GM23338 (cell line): ENCODE measurements around the gene TMEM151B. TPM values are rescaled to one million over a fixed set of nuclear protein-coding genes. Genes with fewer than 3 reads are reported as not detected.

Experiments used
- ATAC-seq: fragments of 200-7000 bp; cut with Tn5 transposase; 3 replicates; pipeline ENCODE4 v1.9.1; 2020
- DNase-seq: peaks from one replicate; pipeline ENCODE4 v3.0.0-alpha.2; 2015; ENCODE audit warnings: low spot score
- H2AFZ ChIP-seq: fragments of 200-600 bp; sonication (generic); 2 replicates; pipeline ENCODE4 v1.8.0; 2016; ENCODE audit warnings: antibody characterized with exemption, mild to moderate bottlenecking, moderate library complexity
- H3F3A ChIP-seq: fragments of 200-600 bp; sonication (generic); replicated peaks from 2 replicates; pipeline ENCODE4 v1.8.0; 2017; ENCODE audit warnings: antibody characterized with exemption, mixed run types, low read depth
- H3K27ac ChIP-seq: fragments of 200-600 bp; sonication (generic); 2 replicates; pipeline ENCODE4 v1.6.1; 2016; ENCODE audit warnings: low read depth
- H3K27me3 ChIP-seq: fragments of 200-600 bp; sonication (generic); 2 replicates; pipeline ENCODE4 v1.8.0; 2016; ENCODE audit warnings: mild to moderate bottlenecking, mixed run types, moderate library complexity; ENCODE audit not compliant: insufficient read depth
- H3K36me3 ChIP-seq: fragments of 200-600 bp; sonication (generic); 2 replicates; pipeline ENCODE4 v1.8.0; 2016; ENCODE audit warnings: mild to moderate bottlenecking; ENCODE audit not compliant: insufficient read depth
- H3K4me1 ChIP-seq: fragments of 200-600 bp; sonication (generic); 2 replicates; pipeline ENCODE4 v1.8.0; 2016; ENCODE audit warnings: mild to moderate bottlenecking, moderate library complexity; ENCODE audit not compliant: insufficient read depth
- H3K4me2 ChIP-seq: fragments of 200-600 bp; sonication (generic); 2 replicates; pipeline ENCODE4 v1.7.1; 2017; ENCODE audit warnings: mixed run types
- H3K4me3 ChIP-seq: fragments of 200-600 bp; sonication (generic); 2 replicates; pipeline ENCODE4 v1.6.1; 2016; ENCODE audit warnings: mixed run types
- H3K79me2 ChIP-seq: fragments of 200-600 bp; sonication (generic); replicated peaks from 2 replicates; pipeline ENCODE4 v1.8.0; 2017; ENCODE audit warnings: mild to moderate bottlenecking; ENCODE audit not compliant: insufficient read depth
- H3K9me2 ChIP-seq: fragments of 200-600 bp; sonication (generic); 2 replicates; pipeline ENCODE4 v1.8.0; 2017; ENCODE audit not compliant: insufficient read depth
- H4K20me1 ChIP-seq: fragments of 200-600 bp; sonication (generic); replicated peaks from 2 replicates; pipeline ENCODE4 v1.8.0; 2017; ENCODE audit warnings: mild to moderate bottlenecking; ENCODE audit not compliant: insufficient read depth
- H3K27ac Mint-ChIP-seq: 2 replicates; pipeline ENCODE4 v1.8.0; 2020; ENCODE audit warnings: inconsistent platforms, mild to moderate bottlenecking, moderate library complexity, mixed read lengths
- H3K27me3 Mint-ChIP-seq: 3 replicates; pipeline ENCODE4 v1.8.0; 2022; ENCODE audit warnings: low read depth, mild to moderate bottlenecking, moderate library complexity, mixed read lengths, inconsistent platforms; ENCODE audit not compliant: insufficient read depth, poor library complexity
- H3K36me3 Mint-ChIP-seq: 3 replicates; pipeline ENCODE4 v1.8.0; 2021; ENCODE audit warnings: low read depth, mild to moderate bottlenecking, inconsistent platforms, moderate library complexity, mixed read lengths
- H3K4me1 Mint-ChIP-seq: 3 replicates; pipeline ENCODE4 v1.8.0; 2020; ENCODE audit warnings: mild to moderate bottlenecking, inconsistent platforms, mixed read lengths
- H3K4me3 Mint-ChIP-seq: 3 replicates; pipeline ENCODE4 v1.8.0; 2021; ENCODE audit warnings: moderate library complexity, mild to moderate bottlenecking, inconsistent platforms, mixed read lengths
- H3K9me3 Mint-ChIP-seq: 3 replicates; pipeline ENCODE4 v1.8.0; 2020; ENCODE audit warnings: moderate library complexity, mild to moderate bottlenecking, inconsistent platforms, mixed read lengths
- CREB1 ChIP-seq: fragments of 250-450 bp; sonication (Bioruptor Pico); IDR thresholded peaks from 2 replicates; pipeline ENCODE4 v1.5.0; 2020; ENCODE audit warnings: low read depth, mild to moderate bottlenecking, moderate library complexity
- EZH2 ChIP-seq: fragments of 200-600 bp; sonication (generic); IDR thresholded peaks from one replicate; pipeline ENCODE4 v1.8.0; 2017; ENCODE audit warnings: antibody characterized with exemption, mild to moderate bottlenecking, low read depth; ENCODE audit not compliant: unreplicated experiment
- JUNB ChIP-seq: IDR thresholded peaks from one replicate; pipeline ENCODE4 v1.6.1; 2016; ENCODE audit warnings: antibody characterized with exemption; ENCODE audit not compliant: unreplicated experiment
- POLR2AphosphoS5 ChIP-seq: IDR thresholded peaks from 2 replicates; pipeline ENCODE4 v1.6.1; 2016; ENCODE audit warnings: antibody characterized with exemption, low read depth
- STAT1 ChIP-seq: IDR thresholded peaks from one replicate; pipeline ENCODE4 v1.6.1; 2016; ENCODE audit warnings: antibody characterized with exemption; ENCODE audit not compliant: unreplicated experiment
- ZNF114 ChIP-seq: fragments of 250-450 bp; sonication (Bioruptor Pico); IDR thresholded peaks from 2 replicates; pipeline ENCODE4 v1.5.0; 2020; ENCODE audit warnings: mild to moderate bottlenecking, moderate library complexity
- ZNF331 ChIP-seq: fragments of 250-450 bp; sonication (Bioruptor Pico); IDR thresholded peaks from 2 replicates; pipeline ENCODE4 v1.5.0; 2020; ENCODE audit warnings: low read depth, mild to moderate bottlenecking, moderate library complexity
- ZNF462 ChIP-seq: fragments of 250-450 bp; sonication (Bioruptor Pico); IDR thresholded peaks from 2 replicates; pipeline ENCODE4 v1.5.0; 2020; ENCODE audit warnings: mild to moderate bottlenecking, moderate library complexity
- polyA plus RNA-seq: library from polyadenylated mRNA; unstranded; fragments of >200 nt; fragmentation: Nextera tagmentation; extraction: Ambion mirVana; gene quantifications from 2 replicates; pipeline ENCODE4 v1.2.1, GENCODE V29; 2016
- total RNA-seq: library from RNA; depleted of rRNA; stranded (reverse); fragments of >200 nt; shearing (Covaris generic); gene quantifications from 2 replicates; pipeline ENCODE4 v1.2.3, GENCODE V29; 2014
- TF ChIP-seq, protein P1 (sequence below): IDR thresholded peaks from 2 replicates; pipeline ENCODE4 v1.6.1; 2016; ENCODE audit warnings: antibody characterized with exemption
- TF ChIP-seq, protein P2 (sequence below): IDR thresholded peaks from one replicate; pipeline ENCODE4 v1.6.1; 2018; ENCODE audit warnings: antibody characterized with exemption; ENCODE audit not compliant: unreplicated experiment

TMEM151B gene
- total and polyA plus RNA-seq, 2 experiments from 2014 or later: 0.91 to 14.6 TPM

GRCh38 chr6:44256775-44257024, 13.6 kb upstream of the TMEM151B start:
- H2AFZ ChIP-seq: no peak overlapping the region
- Mint-ChIP-seq H3K36me3 (peaks cover 66% of the 10 kb centered on the region), H3K27me3 (peaks cover 48% of the 10 kb centered on the region), H3K9me3 (peaks cover 7% of the 10 kb centered on the region), H3K4me1 (peaks cover 47% of the 10 kb centered on the region), H3K27ac (peak overlapping the region; percentile 97), H3K4me3 (peak overlapping the region; percentile 96)
- peaks cover 27% of the 10 kb centered on the region for H3K36me3 ChIP-seq
- H3K9me2 ChIP-seq: no peaks in the 10 kb centered on the region
- H3K27ac ChIP-seq: peak overlapping the region; percentile 97
- no peaks in the 10 kb centered on the region for H3K27me3 ChIP-seq
- peaks cover 17% of the 10 kb centered on the region for H4K20me1 ChIP-seq
- H3K4me1 ChIP-seq: no peaks in the 10 kb centered on the region
- ATAC-seq (peak; percentile 45), DNase-seq (peak; percentile 81)
- H3K4me3 ChIP-seq: peak overlapping the region; percentile 94
- H3K4me2 ChIP-seq: peak overlapping the region; percentile 97
- peaks cover 16% of the 10 kb centered on the region for H3K79me2 ChIP-seq
- peaks cover 49% of the 10 kb centered on the region for H3F3A ChIP-seq
- TF ChIP-seq JUNB (no peak), ZNF462 (CRISPR knock-in tag) (no peak), EZH2 (no peak), ZNF114 (no peak)

- H3K36me3 ChIP-seq: peaks cover 22% of the 10 kb centered on the region
- Mint-ChIP-seq H3K27ac (peak within 1 kb of the TSS; percentile 97), H3K4me1 (peaks cover 46% of the 10 kb centered on the region), H3K4me3 (peak within 1 kb of the TSS; percentile 96), H3K27me3 (peaks cover 45% of the 10 kb centered on the region), H3K9me3 (peaks cover 7% of the 10 kb centered on the region), H3K36me3 (peaks cover 61% of the 10 kb centered on the region)
- peak within 1 kb of the TSS; percentile 94 for H3K4me3 ChIP-seq
- H3K27ac ChIP-seq: peak within 1 kb of the TSS; percentile 97
- H3K4me2 ChIP-seq: peak within 1 kb of the TSS; percentile 97
- H4K20me1 ChIP-seq: peaks cover 13% of the 10 kb centered on the region
- H3F3A ChIP-seq: peaks cover 44% of the 10 kb centered on the region
- DNase-seq (peak; percentile 83), ATAC-seq (peak; percentile 25)
- peaks cover 15% of the 10 kb centered on the region; the same call in 1 of the 2 replicates for H3K79me2 ChIP-seq
- H3K27me3 ChIP-seq: no peaks in the 10 kb centered on the region
- H2AFZ ChIP-seq: peak within 1 kb of the TSS; percentile 60; the same call in 1 of the 2 replicates
- H3K9me2 ChIP-seq: no peaks in the 10 kb centered on the region
- no peaks in the 10 kb centered on the region for H3K4me1 ChIP-seq
- no peak for TF ChIP-seq JUNB
- no peak for TF ChIP-seq STAT1
- no peak for TF ChIP-seq ZNF331 (CRISPR knock-in tag)
- TF ChIP-seq POLR2AphosphoS5: peak; percentile 77
- TF ChIP-seq, protein P1, sequence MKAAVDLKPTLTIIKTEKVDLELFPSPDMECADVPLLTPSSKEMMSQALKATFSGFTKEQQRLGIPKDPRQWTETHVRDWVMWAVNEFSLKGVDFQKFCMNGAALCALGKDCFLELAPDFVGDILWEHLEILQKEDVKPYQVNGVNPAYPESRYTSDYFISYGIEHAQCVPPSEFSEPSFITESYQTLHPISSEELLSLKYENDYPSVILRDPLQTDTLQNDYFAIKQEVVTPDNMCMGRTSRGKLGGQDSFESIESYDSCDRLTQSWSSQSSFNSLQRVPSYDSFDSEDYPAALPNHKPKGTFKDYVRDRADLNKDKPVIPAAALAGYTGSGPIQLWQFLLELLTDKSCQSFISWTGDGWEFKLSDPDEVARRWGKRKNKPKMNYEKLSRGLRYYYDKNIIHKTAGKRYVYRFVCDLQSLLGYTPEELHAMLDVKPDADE: no peak
- TF ChIP-seq ZNF114: no peak
- 0 out of 2 replicates have a peak, but pooled peaks have one; percentile 35 for TF ChIP-seq CREB1 (CRISPR knock-in tag)
- TF ChIP-seq, protein P2, sequence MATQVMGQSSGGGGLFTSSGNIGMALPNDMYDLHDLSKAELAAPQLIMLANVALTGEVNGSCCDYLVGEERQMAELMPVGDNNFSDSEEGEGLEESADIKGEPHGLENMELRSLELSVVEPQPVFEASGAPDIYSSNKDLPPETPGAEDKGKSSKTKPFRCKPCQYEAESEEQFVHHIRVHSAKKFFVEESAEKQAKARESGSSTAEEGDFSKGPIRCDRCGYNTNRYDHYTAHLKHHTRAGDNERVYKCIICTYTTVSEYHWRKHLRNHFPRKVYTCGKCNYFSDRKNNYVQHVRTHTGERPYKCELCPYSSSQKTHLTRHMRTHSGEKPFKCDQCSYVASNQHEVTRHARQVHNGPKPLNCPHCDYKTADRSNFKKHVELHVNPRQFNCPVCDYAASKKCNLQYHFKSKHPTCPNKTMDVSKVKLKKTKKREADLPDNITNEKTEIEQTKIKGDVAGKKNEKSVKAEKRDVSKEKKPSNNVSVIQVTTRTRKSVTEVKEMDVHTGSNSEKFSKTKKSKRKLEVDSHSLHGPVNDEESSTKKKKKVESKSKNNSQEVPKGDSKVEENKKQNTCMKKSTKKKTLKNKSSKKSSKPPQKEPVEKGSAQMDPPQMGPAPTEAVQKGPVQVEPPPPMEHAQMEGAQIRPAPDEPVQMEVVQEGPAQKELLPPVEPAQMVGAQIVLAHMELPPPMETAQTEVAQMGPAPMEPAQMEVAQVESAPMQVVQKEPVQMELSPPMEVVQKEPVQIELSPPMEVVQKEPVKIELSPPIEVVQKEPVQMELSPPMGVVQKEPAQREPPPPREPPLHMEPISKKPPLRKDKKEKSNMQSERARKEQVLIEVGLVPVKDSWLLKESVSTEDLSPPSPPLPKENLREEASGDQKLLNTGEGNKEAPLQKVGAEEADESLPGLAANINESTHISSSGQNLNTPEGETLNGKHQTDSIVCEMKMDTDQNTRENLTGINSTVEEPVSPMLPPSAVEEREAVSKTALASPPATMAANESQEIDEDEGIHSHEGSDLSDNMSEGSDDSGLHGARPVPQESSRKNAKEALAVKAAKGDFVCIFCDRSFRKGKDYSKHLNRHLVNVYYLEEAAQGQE: no peak
- no peak for TF ChIP-seq EZH2
These were observed 13.1 kb upstream of the TMEM151B start, which contains the start of gene SLC35B2 for GRCh38 chr6:44257025-44257752. SLC35B2 (minus strand) TSS chr6:44257528; CDS start chr6:44257410, 118 bp downstream.
